Lower lobe of right lung (tissue), 2 donors: ENCODE measurements around the gene S100PBP. TPM values are rescaled to one million over a fixed set of nuclear protein-coding genes. Genes with fewer than 3 reads are reported as not detected.
"Not testable (repeated sequence)": the region's sequence is repeated elsewhere in the genome, so short reads cannot be mapped to it uniquely, and the experiment has no call there.

Experiments
- ATAC-seq, 2 donors: fragments of 200-7000 bp; cut with Tn5 transposase; one replicate each; pipeline ENCODE4 v1.9.1; 2020 to 2022; ENCODE audit warnings: mild to moderate bottlenecking in 2 of 2, moderate library complexity in 2 of 2
- DNase-seq: peaks from one replicate; pipeline ENCODE4 v3.0.0-alpha.2; 2020
- H3K27ac ChIP-seq: fragments of 200-600 bp; one replicate; pipeline ENCODE4 v1.8.0; 2022
- H3K27me3 ChIP-seq: fragments of 200-600 bp; one replicate; pipeline ENCODE4 v1.8.0; 2022; ENCODE audit warnings: low read depth
- H3K36me3 ChIP-seq: fragments of 200-600 bp; one replicate; pipeline ENCODE4 v1.8.0; 2022; ENCODE audit warnings: mild to moderate bottlenecking
- H3K4me1 ChIP-seq: fragments of 200-600 bp; one replicate; pipeline ENCODE4 v1.8.0; 2022
- H3K4me3 ChIP-seq: fragments of 200-600 bp; one replicate; pipeline ENCODE4 v1.8.0; 2022; ENCODE audit warnings: mild to moderate bottlenecking
- H3K9me3 ChIP-seq: fragments of 200-600 bp; one replicate; pipeline ENCODE4 v1.8.0; 2022
- CTCF ChIP-seq: fragments of 200-600 bp; IDR thresholded peaks from one replicate; pipeline ENCODE4 v1.8.0; 2022; ENCODE audit warnings: antibody characterized with exemption, mild to moderate bottlenecking
- intact Hi-C: fragments of 100-400 bp; cut with DNase I; formaldehyde crosslinking; loops from one replicate; pipeline ENCODE4 v1.11.0; 2022
- total RNA-seq: library from RNA; stranded (reverse); fragmentation: NEBNext Ultra II Directional; extraction: Animal tissue kit (Norgen Biotek cat#: 25700); gene quantifications from one replicate; pipeline ENCODE4 v1.2.1, GENCODE V29; 2021
- donor health status: DM: no; HTN: yes; CAD: no; lungs with severe emphysema.

The S100PBP gene
- total RNA-seq, 1 donor from 2014 or later: 37.5 TPM

DNA sequence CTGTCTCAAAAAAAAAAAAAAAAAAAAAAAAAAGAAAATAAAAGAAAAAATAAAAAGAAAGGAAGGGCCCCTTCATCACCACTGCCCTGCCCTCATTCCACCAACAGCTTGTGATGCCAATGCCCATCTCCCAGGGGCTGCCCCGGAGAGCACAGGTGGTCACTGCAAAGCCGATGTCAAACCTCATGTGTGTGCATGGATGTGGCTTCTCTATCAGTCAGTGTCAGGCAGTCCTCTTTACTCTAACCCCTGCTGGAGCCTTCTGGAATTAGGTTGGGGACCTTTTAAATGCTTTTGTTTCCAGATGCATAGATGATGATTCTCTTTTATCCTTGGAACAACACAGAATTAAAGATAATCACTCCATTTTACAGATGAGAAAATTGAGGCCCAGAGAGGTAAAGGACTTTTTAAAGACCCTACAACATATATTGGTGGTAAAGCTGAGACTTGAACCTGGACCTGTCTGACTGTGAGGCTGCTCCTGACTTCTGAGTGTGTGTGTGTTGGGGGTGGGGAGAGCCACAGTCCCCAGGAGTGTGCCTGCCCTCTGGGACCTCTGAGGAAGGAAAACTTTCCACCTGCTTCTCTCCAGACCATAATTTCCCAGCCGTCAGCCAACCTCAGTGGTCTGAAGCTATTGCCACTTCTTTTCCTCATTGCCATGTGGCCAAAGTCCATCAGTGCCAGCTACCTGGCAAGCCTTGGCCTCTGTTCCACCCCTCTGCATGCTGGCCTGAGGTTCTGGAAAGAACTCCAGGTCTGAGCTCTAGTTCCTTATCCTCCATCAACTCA, 86.7 kb downstream of the S100PBP start:
- peaks cover 19% of the 10 kb centered on the region for H3K27me3 ChIP-seq
- no peaks in the 10 kb centered on the region for H3K9me3 ChIP-seq
- H3K36me3 ChIP-seq: no peaks in the 10 kb centered on the region
- intact Hi-C loops: no loop called here
- peaks cover 7% of the 10 kb centered on the region for H3K4me1 ChIP-seq
- ATAC-seq (no peak), DNase-seq (no peak)
- no peak for TF ChIP-seq CTCF
- no peak overlapping the region for H3K27ac ChIP-seq
- no peak overlapping the region for H3K4me3 ChIP-seq

DNA sequence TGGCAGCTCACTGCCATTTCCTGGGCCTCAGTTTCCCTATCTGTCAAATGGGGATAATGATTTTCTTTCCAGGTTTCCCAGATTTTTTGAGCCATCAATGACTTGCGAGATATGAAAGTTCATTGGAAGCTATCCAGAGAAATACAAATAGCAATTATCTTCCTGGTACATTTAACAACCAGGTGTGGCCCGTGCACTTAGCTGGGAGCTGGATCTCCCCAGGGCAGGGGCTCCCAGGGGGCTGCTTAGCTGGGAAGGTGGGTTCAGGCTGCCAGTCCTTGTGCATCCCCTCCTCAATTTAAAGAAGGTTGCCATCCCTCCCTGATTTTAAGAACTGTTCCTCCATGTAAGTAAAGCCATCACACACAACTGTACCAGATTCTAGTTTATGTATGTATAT, 87.3 kb downstream of the S100PBP start:
- ATAC-seq (no peak), DNase-seq (no peak)
- Histone ChIP-seq H3K9me3 (no peaks in the 10 kb centered on the region), H3K4me3 (no peak overlapping the region), H3K27ac (no peak overlapping the region), H3K36me3 (no peaks in the 10 kb centered on the region), H3K27me3 (peaks cover 14% of the 10 kb centered on the region), H3K4me1 (peaks cover 7% of the 10 kb centered on the region)
- TF ChIP-seq CTCF: no peak
- intact Hi-C loops: no loop called here

GRCh38 chr1:32905588-32905987, 88.1 kb downstream of the S100PBP start:
- ATAC-seq, H3K4me1 ChIP-seq, H3K4me3 ChIP-seq, H3K9me3 ChIP-seq, H3K36me3 ChIP-seq, intact Hi-C loops, DNase-seq, H3K27me3 ChIP-seq, H3K27ac ChIP-seq: not testable (repeated sequence)

GRCh38 chr1:32906654-32907053, 89.2 kb downstream of the S100PBP start:
- ATAC-seq: no peak
- Histone ChIP-seq H3K36me3 (no peaks in the 10 kb centered on the region), H3K27me3 (peaks cover under 1% of the 10 kb centered on the region), H3K27ac (no peak overlapping the region), H3K4me3 (no peak overlapping the region), H3K4me1 (no peaks in the 10 kb centered on the region), H3K9me3 (no peaks in the 10 kb centered on the region)
- intact Hi-C loops: no loop called here
- DNase-seq: no peak
- no peak for TF ChIP-seq CTCF

DNA sequence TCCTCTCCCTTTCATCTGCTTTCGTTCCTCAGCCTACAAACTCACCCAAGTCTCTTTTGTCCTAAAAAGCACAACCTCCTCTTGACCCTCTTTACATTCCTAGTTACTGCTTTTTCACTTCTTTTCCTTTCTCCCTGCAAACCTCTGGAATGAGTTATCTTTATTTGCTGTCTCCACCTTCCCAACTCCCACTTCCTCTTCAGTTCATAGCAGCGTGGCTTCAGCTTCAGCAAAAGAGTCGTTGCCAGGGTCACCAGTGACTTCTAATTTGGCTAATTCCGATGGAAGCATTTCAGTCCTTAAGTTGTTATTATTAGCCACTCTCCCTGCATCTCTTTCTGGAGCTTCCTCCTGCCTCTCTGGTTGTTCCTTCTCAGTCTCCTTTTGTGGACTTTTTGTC, 90.0 kb downstream of the S100PBP start:
- H3K27ac ChIP-seq: no peak overlapping the region
- no peaks in the 10 kb centered on the region for H3K36me3 ChIP-seq
- H3K4me3 ChIP-seq: no peak overlapping the region
- intact Hi-C loops: no loop called here
- DNase-seq: no peak
- no peaks in the 10 kb centered on the region for H3K9me3 ChIP-seq
- no peak for ATAC-seq
- H3K4me1 ChIP-seq: no peaks in the 10 kb centered on the region
- H3K27me3 ChIP-seq: no peaks in the 10 kb centered on the region
- TF ChIP-seq CTCF: no peak

Other genes starting within 250 kb of the S100PBP start
- 55.9 TPM for gene ZBTB8OS, start 167.1 kb upstream of the S100PBP start, total RNA-seq
- 155 TPM for gene RBBP4, start 166.4 kb upstream of the S100PBP start, total RNA-seq
- 14.5 TPM for gene SYNC, start 114.9 kb upstream of the S100PBP start, total RNA-seq
- gene YARS1, start 295 bp upstream of the S100PBP start, total RNA-seq: 96.7 TPM
- gene FNDC5, start 53.3 kb downstream of the S100PBP start, total RNA-seq: 0.65 TPM
- gene HPCA, start 68.8 kb downstream of the S100PBP start, total RNA-seq: not detected
- gene TMEM54, start 83.7 kb downstream of the S100PBP start, total RNA-seq: 44.0 TPM
- 27.9 TPM for gene RNF19B, start 147.2 kb downstream of the S100PBP start, total RNA-seq
- 103 TPM for gene AK2, start 219.2 kb downstream of the S100PBP start, total RNA-seq